ENCODE data around the gene SLC16A8. TPM values are rescaled to one million over a fixed set of nuclear protein-coding genes. Genes with fewer than 3 reads are reported as not detected.

SLC16A8 gene
- total RNA-seq, 1 donor from 2014 or later, result not detected

GRCh38 chr22:38110008-38110862 is 26.3 kb upstream of the SLC16A8 start, which contains the start of gene BAIAP2L2:
Gene BAIAP2L2 (minus strand): TSS chr22:38110684. CDS start chr22:38110525, 159 bp downstream.
- TF ChIP-seq CTCF (conservative IDR thresholded peaks at IDR 0.05), result no peak
- no peaks in the 10 kb centered on the region for H3K9me3 Mint-ChIP-seq
- peaks cover 4% of the 10 kb centered on the region for H3K36me3 Mint-ChIP-seq
- no peaks in the 10 kb centered on the region for H3K27me3 Mint-ChIP-seq
- H3K27ac Mint-ChIP-seq, result peak within 1 kb of the TSS; percentile 83
- H3K4me3 Mint-ChIP-seq, result peak within 1 kb of the TSS; percentile 69
- peaks cover 22% of the 10 kb centered on the region for H3K4me1 Mint-ChIP-seq (ENCODE audit: unreplicated experiment)
- DNase-seq (ENCODE audit: extremely low spot score, unreplicated experiment), result no peak

GRCh38 chr22:38109371-38110001 is 25.5 kb upstream of the SLC16A8 start:
- DNase-seq (ENCODE audit: extremely low spot score, unreplicated experiment), result peak; percentile 69
- Mint-ChIP-seq H3K9me3 (no peaks in the 10 kb centered on the region), H3K27me3 (no peaks in the 10 kb centered on the region), H3K4me1 (ENCODE audit: unreplicated experiment) (peaks cover 21% of the 10 kb centered on the region), H3K36me3 (peaks cover 3% of the 10 kb centered on the region), H3K4me3 (peak overlapping the region; percentile 69), H3K27ac (peak overlapping the region; percentile 59)
- TF ChIP-seq CTCF (conservative IDR thresholded peaks at IDR 0.05), result no peak

- DNase-seq (ENCODE audit: extremely low spot score, unreplicated experiment), result no peak
- Mint-ChIP-seq H3K27ac (peak overlapping the region; percentile 63), H3K9me3 (no peaks in the 10 kb centered on the region), H3K27me3 (no peaks in the 10 kb centered on the region), H3K36me3 (no peaks in the 10 kb centered on the region), H3K4me1 (ENCODE audit: unreplicated experiment) (peaks cover 18% of the 10 kb centered on the region), H3K4me3 (no peak overlapping the region)
- no peak for TF ChIP-seq CTCF (conservative IDR thresholded peaks at IDR 0.05)
Measured at GRCh38 chr22:38108561-38109319, 24.8 kb upstream of the SLC16A8 start.

GRCh38 chr22:38107692-38108515 is 23.9 kb upstream of the SLC16A8 start:
- TF ChIP-seq CTCF (conservative IDR thresholded peaks at IDR 0.05), result no peak
- no peaks in the 10 kb centered on the region for H3K27me3 Mint-ChIP-seq
- peaks cover 18% of the 10 kb centered on the region for H3K4me1 Mint-ChIP-seq (ENCODE audit: unreplicated experiment)
- peak overlapping the region; percentile 54 for H3K4me3 Mint-ChIP-seq
- H3K36me3 Mint-ChIP-seq, result no peaks in the 10 kb centered on the region
- DNase-seq (ENCODE audit: extremely low spot score, unreplicated experiment), result no peak
- no peaks in the 10 kb centered on the region for H3K9me3 Mint-ChIP-seq
- H3K27ac Mint-ChIP-seq, result peak overlapping the region; percentile 63
